Activated B cell treated with CpG ODN at 0.5 μM for 24 hours (primary cell): ENCODE data around the gene CST7. TPM values are rescaled to one million over a fixed set of nuclear protein-coding genes. Genes with fewer than 3 reads are reported as not detected.
"Not testable (repeated sequence)": the region's sequence is repeated elsewhere in the genome, so short reads cannot be mapped to it uniquely, and the experiment has no call there.

Source experiments
- ATAC-seq: fragments of 200-7000 bp; cut with Tn5 transposase; one replicate; pipeline ENCODE4 v1.10.0; 2021; ENCODE audit warnings: low read depth, mild to moderate bottlenecking, moderate library complexity
- CTCF ChIA-PET: fragments of 350-600 bp; sonication (Branson Sonifier 250); formaldehyde crosslinking; loops from one replicate; lab custom pipeline; 2021; ENCODE audit warnings: antibody characterized with exemption; lab: Charles Lee
- POLR2A ChIA-PET: fragments of 350-600 bp; sonication (Branson Sonifier 250); formaldehyde crosslinking; loops from one replicate; lab custom pipeline; 2021; ENCODE audit warnings: antibody characterized with exemption; lab: Charles Lee
- DNase-seq: peaks from one replicate; pipeline ENCODE4 v3.0.0; 2022
- H3K27ac Mint-ChIP-seq: one replicate; pipeline ENCODE4 v1.8.0; 2020; ENCODE audit warnings: mixed read lengths
- H3K27me3 Mint-ChIP-seq: one replicate; pipeline ENCODE4 v1.8.0; 2021; ENCODE audit warnings: mixed read lengths
- H3K36me3 Mint-ChIP-seq: one replicate; pipeline ENCODE4 v1.8.0; 2021; ENCODE audit warnings: low read depth, mixed read lengths
- H3K4me1 Mint-ChIP-seq: one replicate; pipeline ENCODE4 v1.8.0; 2021; ENCODE audit warnings: mixed read lengths
- H3K4me3 Mint-ChIP-seq: one replicate; pipeline ENCODE4 v1.8.0; 2020; ENCODE audit warnings: mild to moderate bottlenecking, mixed read lengths
- H3K9me3 Mint-ChIP-seq: one replicate; pipeline ENCODE4 v1.8.0; 2020; ENCODE audit warnings: mixed read lengths
- intact Hi-C: fragments of 100-400 bp; cut with micrococcal nuclease; formaldehyde crosslinking; loops from one replicate; pipeline ENCODE4 v1.15.1; 2024
- total RNA-seq: library from RNA; stranded (reverse); gene quantifications from 2 replicates; pipeline ENCODE4 v1.2.3, GENCODE V29; 2022
- TF ChIP-seq, protein P1 (sequence below): fragments of 200-600 bp; IDR thresholded peaks from one replicate; pipeline ENCODE4 v1.8.0; 2022; ENCODE audit warnings: antibody characterized with exemption, mild to moderate bottlenecking

CST7 gene
- total RNA-seq, 1 donor from 2014 or later = 1.0 TPM

DNA sequence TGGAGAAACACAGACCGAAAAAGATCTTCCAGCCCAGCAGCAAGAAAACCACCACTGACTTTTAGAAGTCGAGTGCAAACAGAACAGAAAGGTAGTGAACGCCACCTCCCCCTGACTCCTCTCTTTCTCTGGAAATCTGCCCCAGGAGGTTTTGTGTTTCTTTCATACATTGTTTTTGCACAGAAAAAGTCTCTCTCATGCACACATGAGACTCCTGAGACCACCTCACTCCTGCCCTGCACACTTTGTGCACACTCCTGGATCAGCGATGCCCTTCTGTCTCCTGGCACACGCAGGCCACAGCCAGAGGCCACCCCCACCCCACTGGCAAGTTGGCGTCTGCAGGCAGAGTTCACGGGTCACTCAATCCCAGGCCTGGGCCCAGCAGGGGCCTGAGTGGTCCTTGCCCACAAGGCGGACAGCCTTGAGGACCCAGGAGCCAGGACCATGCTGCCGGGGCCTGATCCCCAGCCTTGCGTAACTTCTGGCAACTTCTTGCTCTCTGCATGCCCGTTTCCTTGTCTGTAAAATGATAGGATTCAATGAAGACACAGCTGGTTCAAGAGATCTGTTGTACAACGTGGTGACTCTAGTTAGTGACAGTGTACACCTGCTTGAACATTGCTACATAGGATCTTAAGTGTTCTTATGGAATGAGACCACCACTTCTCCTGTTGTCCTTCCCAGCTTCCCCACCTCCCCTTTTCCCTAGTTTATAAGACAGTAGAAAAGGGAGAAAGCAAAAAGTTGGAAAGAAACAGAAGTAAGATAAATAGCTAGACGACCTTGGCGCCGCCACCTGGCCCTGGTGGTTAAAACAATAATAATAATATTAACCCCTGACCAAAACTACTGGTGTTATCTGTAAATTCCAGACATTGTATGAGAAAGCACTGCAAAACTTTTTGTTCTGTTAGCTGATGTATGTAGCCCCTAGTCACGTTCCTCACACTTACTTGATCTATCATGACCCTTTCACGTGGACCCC is 30.2 kb upstream of the CST7 start:
- TF ChIP-seq, protein P1, sequence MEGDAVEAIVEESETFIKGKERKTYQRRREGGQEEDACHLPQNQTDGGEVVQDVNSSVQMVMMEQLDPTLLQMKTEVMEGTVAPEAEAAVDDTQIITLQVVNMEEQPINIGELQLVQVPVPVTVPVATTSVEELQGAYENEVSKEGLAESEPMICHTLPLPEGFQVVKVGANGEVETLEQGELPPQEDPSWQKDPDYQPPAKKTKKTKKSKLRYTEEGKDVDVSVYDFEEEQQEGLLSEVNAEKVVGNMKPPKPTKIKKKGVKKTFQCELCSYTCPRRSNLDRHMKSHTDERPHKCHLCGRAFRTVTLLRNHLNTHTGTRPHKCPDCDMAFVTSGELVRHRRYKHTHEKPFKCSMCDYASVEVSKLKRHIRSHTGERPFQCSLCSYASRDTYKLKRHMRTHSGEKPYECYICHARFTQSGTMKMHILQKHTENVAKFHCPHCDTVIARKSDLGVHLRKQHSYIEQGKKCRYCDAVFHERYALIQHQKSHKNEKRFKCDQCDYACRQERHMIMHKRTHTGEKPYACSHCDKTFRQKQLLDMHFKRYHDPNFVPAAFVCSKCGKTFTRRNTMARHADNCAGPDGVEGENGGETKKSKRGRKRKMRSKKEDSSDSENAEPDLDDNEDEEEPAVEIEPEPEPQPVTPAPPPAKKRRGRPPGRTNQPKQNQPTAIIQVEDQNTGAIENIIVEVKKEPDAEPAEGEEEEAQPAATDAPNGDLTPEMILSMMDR = no peak
- peaks cover 3% of the 10 kb centered on the region for H3K4me1 Mint-ChIP-seq
- H3K36me3 Mint-ChIP-seq = no peaks in the 10 kb centered on the region
- H3K4me3 Mint-ChIP-seq = no peak overlapping the region
- peaks cover 22% of the 10 kb centered on the region for H3K27me3 Mint-ChIP-seq
- H3K27ac Mint-ChIP-seq = no peak overlapping the region
- CTCF ChIA-PET = interaction anchor here (0.6 to 1.0 kb wide), 3 partner anchors 37 to 982 kb away, joined by 3 to 4 read pairs (median 4); no protein-coding TSS in a partner anchor
- no peak for ATAC-seq
- intact Hi-C loops = loop anchor here (5.0 kb wide), 2 partner anchors 137 to 982 kb away; no protein-coding TSS in a partner anchor
- no peaks in the 10 kb centered on the region for H3K9me3 Mint-ChIP-seq
- no peak for DNase-seq
- POLR2A ChIA-PET = no interaction called here

DNA sequence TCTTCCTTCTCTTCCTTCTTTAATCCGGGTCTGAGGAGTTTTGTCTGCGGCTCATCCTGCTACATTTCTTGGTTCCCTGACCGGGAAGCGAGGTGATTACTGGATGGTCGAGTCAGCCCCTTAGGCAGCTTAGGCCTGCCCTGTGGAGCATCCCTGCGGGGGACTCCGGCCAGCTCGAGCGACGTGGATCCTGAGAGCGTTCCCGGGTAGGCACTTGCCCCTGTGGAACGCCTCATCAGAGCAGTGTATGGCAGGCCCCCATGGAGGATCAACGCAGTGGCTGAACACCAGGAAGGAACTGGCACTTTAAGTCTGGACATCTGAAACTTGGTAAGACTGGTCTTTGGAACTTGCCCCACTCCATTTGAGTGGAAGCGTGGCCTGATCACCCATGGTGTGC is 29.4 kb upstream of the CST7 start:
- H3K4me1 Mint-ChIP-seq, H3K36me3 Mint-ChIP-seq, POLR2A ChIA-PET, H3K9me3 Mint-ChIP-seq, DNase-seq, ATAC-seq, H3K27ac Mint-ChIP-seq, H3K4me3 Mint-ChIP-seq: not testable (repeated sequence)
- CTCF ChIA-PET = interaction anchor here (0.7 to 1.0 kb wide), 2 partner anchors 35 to 809 kb away, joined by 3 read pairs; no protein-coding TSS in a partner anchor
- H3K27me3 Mint-ChIP-seq = peaks cover 22% of the 10 kb centered on the region
- intact Hi-C loops = loop anchor here (5.0 kb wide), 2 partner anchors 137 to 982 kb away; no protein-coding TSS in a partner anchor

DNA sequence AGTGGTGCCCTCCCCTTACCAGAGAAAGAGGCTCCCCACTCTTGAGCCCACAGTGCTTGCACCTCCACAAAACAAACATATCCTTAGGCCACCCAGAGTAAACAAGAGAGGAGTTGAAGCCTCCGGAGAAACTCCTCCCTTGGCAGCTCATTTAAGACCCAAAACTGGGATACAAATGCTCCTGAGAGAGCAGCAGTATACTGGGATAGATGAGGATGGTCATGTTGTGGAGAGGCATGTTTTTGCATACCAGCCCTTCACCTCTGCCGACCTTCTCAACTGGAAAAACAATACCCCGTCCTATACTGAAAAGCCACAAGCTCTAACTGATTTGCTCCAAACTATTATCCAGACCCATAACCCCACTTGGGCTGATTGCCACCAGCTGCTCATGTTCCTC is 28.4 kb upstream of the CST7 start:
- CTCF ChIA-PET = interaction anchor here (1.0 kb wide), 1 partner anchor 34 kb away, joined by 3 read pairs; no protein-coding TSS in a partner anchor
- H3K27ac Mint-ChIP-seq, H3K36me3 Mint-ChIP-seq: not testable (repeated sequence)

DNA sequence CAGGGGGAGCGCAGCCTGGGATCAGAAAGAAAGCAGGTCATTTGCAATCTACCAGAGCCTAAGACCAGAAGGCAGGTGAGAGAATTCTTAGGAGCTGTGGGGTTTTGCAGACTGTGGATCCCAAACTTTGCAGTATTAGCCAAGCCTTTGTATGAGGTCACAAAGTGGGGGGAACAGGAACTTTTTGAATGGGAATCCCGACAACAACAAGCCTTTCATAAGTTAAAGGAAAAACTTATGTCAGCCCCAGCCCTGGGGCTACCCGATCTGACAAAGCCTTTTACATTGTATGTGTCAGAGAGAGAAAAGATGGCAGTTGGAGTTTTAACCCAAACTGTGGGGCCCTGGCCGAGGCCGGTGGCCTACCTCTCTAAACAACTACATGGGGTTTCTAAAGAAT is 19.8 kb upstream of the CST7 start:
- H3K4me1 Mint-ChIP-seq, DNase-seq, CTCF ChIA-PET, H3K4me3 Mint-ChIP-seq, H3K9me3 Mint-ChIP-seq, H3K27ac Mint-ChIP-seq, POLR2A ChIA-PET, H3K27me3 Mint-ChIP-seq, H3K36me3 Mint-ChIP-seq, ATAC-seq, intact Hi-C loops: not testable (repeated sequence)

More for the DNA sequence above, 28.4 kb upstream of the CST7 start:
- H3K4me3 Mint-ChIP-seq, H3K9me3 Mint-ChIP-seq, H3K4me1 Mint-ChIP-seq, DNase-seq, intact Hi-C loops, POLR2A ChIA-PET, ATAC-seq: not testable (repeated sequence)
- peaks cover 22% of the 10 kb centered on the region for H3K27me3 Mint-ChIP-seq

DNA sequence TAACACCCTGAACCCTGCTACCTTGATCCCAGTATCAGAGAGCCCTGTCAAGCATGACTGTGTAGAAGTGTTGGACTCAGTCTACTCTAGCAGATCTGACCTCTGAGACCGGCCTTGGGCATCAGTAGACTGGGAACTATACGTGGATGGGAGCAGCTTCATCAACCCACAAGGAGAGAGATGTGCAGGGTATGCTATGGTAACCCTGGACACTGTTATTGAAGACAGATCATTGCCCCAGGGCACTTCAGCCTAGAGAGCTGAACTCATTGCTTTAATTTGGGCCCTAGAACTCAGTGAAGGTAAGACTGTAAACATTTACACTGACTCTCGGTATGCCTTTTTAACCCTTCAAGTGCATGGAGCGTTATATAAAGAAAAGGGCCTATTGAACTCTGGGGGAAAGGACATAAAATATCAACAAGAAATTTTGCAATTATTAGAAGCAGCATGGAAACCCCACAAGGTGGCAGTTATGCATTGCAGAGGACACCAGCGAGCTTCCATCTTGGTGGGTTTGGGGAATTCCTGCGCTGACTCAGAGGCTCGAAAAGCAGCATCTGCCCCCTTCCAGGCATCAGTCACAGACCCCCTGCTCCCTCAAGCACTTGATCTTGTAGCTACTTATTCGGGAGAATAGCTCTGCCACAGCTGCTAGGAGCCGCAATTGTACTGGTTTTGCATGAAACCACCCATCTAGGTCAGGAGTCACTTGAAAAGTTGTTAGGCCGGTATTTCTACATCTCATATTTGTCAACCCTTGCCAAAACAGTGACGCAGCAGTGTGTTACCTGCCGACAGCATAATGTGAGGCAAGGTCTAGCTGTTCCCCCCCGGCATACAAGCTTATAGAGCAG is 19.0 kb upstream of the CST7 start:
- POLR2A ChIA-PET = interaction anchor here (0.7 kb wide), 1 partner anchor 817 kb away, joined by 3 read pairs; no protein-coding TSS in a partner anchor
- DNase-seq = not testable (repeated sequence)

DNA sequence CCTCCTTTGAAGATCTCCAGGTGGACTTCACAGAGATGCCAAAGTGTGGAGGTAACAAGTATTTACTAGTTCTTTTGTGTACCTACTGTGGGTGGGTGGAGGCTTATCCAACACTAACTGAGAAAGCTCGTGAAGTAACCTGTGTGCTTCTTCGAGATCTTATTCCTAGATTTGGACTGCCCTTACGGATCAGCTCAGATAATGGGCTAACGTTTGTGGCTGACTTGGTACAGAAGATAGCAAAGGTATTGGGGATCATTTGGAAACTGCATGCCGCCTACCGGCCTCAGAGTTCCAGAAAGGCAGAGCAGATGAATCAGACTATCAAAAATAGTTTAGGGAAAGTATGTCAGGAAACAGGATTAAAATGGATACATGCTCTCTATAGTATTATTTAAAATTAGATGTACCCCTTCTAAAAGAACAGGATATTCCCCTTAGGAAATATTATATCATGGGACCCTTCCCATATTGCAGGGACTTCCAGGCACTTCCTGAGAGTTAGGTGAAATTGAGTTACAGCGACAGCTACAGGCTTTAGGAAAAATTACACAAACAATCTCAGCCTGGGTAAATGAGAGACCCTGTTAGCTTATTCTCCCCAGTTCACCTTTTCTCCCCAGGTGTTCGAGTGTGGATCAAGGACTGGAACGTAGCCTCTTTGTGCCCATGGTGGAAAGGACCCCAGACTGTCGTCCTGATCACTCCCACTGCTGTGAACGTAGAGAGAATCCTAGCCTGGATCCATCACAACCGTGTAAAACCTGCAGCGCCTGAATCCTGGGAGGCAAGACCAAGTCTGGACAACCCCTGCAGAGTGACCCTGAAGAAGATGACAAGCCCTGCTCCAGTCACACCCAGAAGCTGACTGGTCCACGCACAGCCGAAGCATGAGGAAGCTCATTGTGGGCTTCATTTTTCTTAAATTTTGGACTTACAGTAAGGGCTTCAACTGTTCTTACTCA is 18.1 kb upstream of the CST7 start:
- H3K9me3 Mint-ChIP-seq, H3K36me3 Mint-ChIP-seq, ATAC-seq, intact Hi-C loops, DNase-seq, H3K27me3 Mint-ChIP-seq, H3K4me3 Mint-ChIP-seq, H3K27ac Mint-ChIP-seq, H3K4me1 Mint-ChIP-seq: not testable (repeated sequence)
- POLR2A ChIA-PET = interaction anchor here (0.7 kb wide), 1 partner anchor 818 kb away, joined by 3 read pairs; no protein-coding TSS in a partner anchor
- CTCF ChIA-PET = interaction anchor here (0.8 kb wide), 1 partner anchor 134 kb away, joined by 3 read pairs; no protein-coding TSS in a partner anchor

More for the DNA sequence above, 19.0 kb upstream of the CST7 start:
- H3K27ac Mint-ChIP-seq, H3K4me1 Mint-ChIP-seq, H3K27me3 Mint-ChIP-seq, H3K4me3 Mint-ChIP-seq, ATAC-seq, intact Hi-C loops, H3K36me3 Mint-ChIP-seq, H3K9me3 Mint-ChIP-seq: not testable (repeated sequence)
- CTCF ChIA-PET = interaction anchor here (0.8 kb wide), 1 partner anchor 135 kb away, joined by 3 read pairs; no protein-coding TSS in a partner anchor

DNA sequence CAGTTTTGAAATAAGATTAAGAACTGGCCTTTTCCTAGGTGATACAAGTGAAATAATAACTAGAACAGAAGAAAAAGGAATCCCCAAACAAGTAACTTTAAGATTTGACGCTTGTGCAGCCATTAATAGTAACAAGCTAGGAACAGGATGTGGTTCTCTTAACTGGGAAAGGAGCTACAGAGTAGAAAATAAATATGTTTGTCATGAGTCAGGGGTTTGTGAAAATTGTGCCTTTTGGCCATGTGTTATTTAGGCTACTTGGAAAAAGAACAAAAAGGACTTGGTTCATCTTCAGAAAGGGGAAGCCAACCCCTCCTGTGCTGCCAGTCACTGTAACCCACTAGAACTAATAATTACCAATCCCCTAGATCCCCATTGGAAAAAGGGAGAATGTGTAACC is 17.2 kb upstream of the CST7 start:
- DNase-seq, H3K27ac Mint-ChIP-seq, CTCF ChIA-PET, H3K9me3 Mint-ChIP-seq, H3K36me3 Mint-ChIP-seq, POLR2A ChIA-PET, intact Hi-C loops, ATAC-seq, H3K27me3 Mint-ChIP-seq, H3K4me1 Mint-ChIP-seq, H3K4me3 Mint-ChIP-seq: not testable (repeated sequence)
